NCI-H2107 (cell line): Measurements from ENCODE around the gene VSIG10L.

ENCODE experiments used
- DNase-seq: peaks from one replicate; lab custom pipeline; 2025; lab: John Stamatoyannopoulos, UW

Gene VSIG10L

GRCh38 chr19:51317968-51318367, 24.0 kb downstream of the VSIG10L start:
- DNase-seq, result no peak

- no peak for DNase-seq
Measured at GRCh38 chr19:51317376-51317775, 24.6 kb downstream of the VSIG10L start.

GRCh38 chr19:51316688-51317087, 25.3 kb downstream of the VSIG10L start:
- DNase-seq, result no peak

GRCh38 chr19:51311351-51312257, 30.3 kb downstream of the VSIG10L start, which contains the start of gene IGLON5:
Gene IGLON5 (plus strand): TSS chr19:51311644. CDS start chr19:51311848, 204 bp downstream.
- no peak for DNase-seq

GRCh38 chr19:51305479-51305878, 36.5 kb downstream of the VSIG10L start:
- no peak for DNase-seq

- DNase-seq, result no peak
Measured at GRCh38 chr19:51301266-51301665, 40.7 kb downstream of the VSIG10L start.

GRCh38 chr19:51297406-51297805, 44.5 kb downstream of the VSIG10L start:
- no peak for DNase-seq

- DNase-seq, result no peak
Measured at GRCh38 chr19:51296336-51297093, 45.4 kb downstream of the VSIG10L start.

- DNase-seq, result no peak
Measured at GRCh38 chr19:51295382-51296126, 46.4 kb downstream of the VSIG10L start.

GRCh38 chr19:51294977-51295375, 47.0 kb downstream of the VSIG10L start:
- DNase-seq, result no peak

- no peak for DNase-seq
Measured at GRCh38 chr19:51294211-51294976, 47.5 kb downstream of the VSIG10L start.

- no peak for DNase-seq
Measured at GRCh38 chr19:51293571-51294210, 48.2 kb downstream of the VSIG10L start.

- no peak for DNase-seq
Measured at GRCh38 chr19:51292971-51293370, 49.0 kb downstream of the VSIG10L start.

GRCh38 chr19:51289635-51290034, 52.3 kb downstream of the VSIG10L start:
- no peak for DNase-seq

- DNase-seq, result no peak
Measured at GRCh38 chr19:51285682-51286081, 56.3 kb downstream of the VSIG10L start.

GRCh38 chr19:51282335-51282734, 59.6 kb downstream of the VSIG10L start:
- no peak for DNase-seq
